AG10803 (cell line): ENCODE results near the gene BTRC.

Source experiments
- DNase-seq: peaks from one replicate; pipeline ENCODE4 v3.0.0; 2010; ENCODE audit warnings: low read depth
- H3K4me3 ChIP-seq: 2 replicates; pipeline ENCODE4 v1.5.1; 2011; ENCODE audit warnings: mild to moderate bottlenecking, low read length, control low read depth
- CTCF ChIP-seq: conservative IDR thresholded peaks from 2 replicates; pipeline ENCODE4 v1.5.1; 2011; ENCODE audit warnings: mild to moderate bottlenecking, low read length, control low read depth, inconsistent platforms

BTRC gene

GRCh38 chr10:101559596-101560297, 205.8 kb downstream of the BTRC start:
- H3K4me3 ChIP-seq: no peak overlapping the region
- TF ChIP-seq CTCF: no peak

GRCh38 chr10:101560298-101561067, 206.5 kb downstream of the BTRC start:
- no peak overlapping the region for H3K4me3 ChIP-seq
- no peak for TF ChIP-seq CTCF
- DNase-seq: no peak

More at GRCh38 chr10:101559596-101560297, 205.8 kb downstream of the BTRC start:
- DNase-seq: no peak

GRCh38 chr10:101561068-101561915, 207.3 kb downstream of the BTRC start:
- TF ChIP-seq CTCF: no peak
- DNase-seq: no peak
- H3K4me3 ChIP-seq: no peak overlapping the region

- H3K4me3 ChIP-seq: no peak overlapping the region
- TF ChIP-seq CTCF: no peak
- no peak for DNase-seq
Measured at GRCh38 chr10:101562231-101562630, 208.3 kb downstream of the BTRC start.

- no peak overlapping the region for H3K4me3 ChIP-seq
- DNase-seq: no peak
- TF ChIP-seq CTCF: no peak
Measured at GRCh38 chr10:101563007-101563406, 209.0 kb downstream of the BTRC start.

- no peak for DNase-seq
Measured at GRCh38 chr10:101563497-101564040, 209.6 kb downstream of the BTRC start.

More at GRCh38 chr10:101563497-101564040, 209.6 kb downstream of the BTRC start:
- no peak for TF ChIP-seq CTCF
- H3K4me3 ChIP-seq: no peak overlapping the region
